Hematopoietic multipotent progenitor cell treated with erythropoietin and hydrocortisone succinate and interleukin-3 and kit ligand, for 8 days (in vitro differentiated cells): Measurements from ENCODE around the gene MMP3.

Source experiments
- DNase-seq: peaks from one replicate; pipeline ENCODE4 v3.0.0-alpha.2; 2015

The MMP3 gene

GRCh38 chr11:102831489-102832440 is 11.6 kb downstream of the MMP3 start:
- DNase-seq, result peak; percentile 14

- DNase-seq, result no peak
Observed at GRCh38 chr11:102831128-102831488, 12.3 kb downstream of the MMP3 start.

DNA sequence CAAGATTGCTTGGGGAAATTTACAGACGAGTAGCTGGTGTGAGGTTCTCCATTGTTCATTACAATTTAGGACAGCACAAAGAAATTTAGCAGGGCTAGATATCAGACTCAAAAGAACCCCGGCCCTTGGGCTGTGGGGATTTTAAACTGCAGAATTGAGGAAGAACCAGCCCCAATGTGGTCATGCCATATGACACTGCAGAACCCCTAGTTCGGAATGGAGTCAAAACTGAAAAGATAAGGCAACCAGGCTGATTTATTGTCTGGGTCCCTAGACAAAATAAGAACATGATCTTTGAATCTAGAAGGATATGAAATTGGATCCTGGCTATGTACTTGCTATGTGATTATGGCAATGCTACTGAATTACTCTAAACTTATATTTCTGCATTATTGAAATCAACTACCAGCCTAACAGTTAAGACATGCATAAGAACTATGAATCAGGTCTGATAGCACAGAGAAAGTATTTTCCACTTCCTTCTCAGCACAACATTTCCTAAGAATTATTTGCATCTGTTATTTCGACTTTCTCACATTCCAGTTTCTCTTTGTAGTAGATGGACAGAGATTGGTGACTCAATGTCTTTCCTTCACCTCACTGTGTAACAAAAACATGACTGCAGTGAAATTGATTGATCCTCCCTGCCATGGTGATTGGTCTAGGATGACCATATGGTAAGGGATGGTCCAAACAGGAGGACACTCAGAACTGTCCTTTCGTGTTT is 13.2 kb downstream of the MMP3 start:
- DNase-seq, result no peak

DNA sequence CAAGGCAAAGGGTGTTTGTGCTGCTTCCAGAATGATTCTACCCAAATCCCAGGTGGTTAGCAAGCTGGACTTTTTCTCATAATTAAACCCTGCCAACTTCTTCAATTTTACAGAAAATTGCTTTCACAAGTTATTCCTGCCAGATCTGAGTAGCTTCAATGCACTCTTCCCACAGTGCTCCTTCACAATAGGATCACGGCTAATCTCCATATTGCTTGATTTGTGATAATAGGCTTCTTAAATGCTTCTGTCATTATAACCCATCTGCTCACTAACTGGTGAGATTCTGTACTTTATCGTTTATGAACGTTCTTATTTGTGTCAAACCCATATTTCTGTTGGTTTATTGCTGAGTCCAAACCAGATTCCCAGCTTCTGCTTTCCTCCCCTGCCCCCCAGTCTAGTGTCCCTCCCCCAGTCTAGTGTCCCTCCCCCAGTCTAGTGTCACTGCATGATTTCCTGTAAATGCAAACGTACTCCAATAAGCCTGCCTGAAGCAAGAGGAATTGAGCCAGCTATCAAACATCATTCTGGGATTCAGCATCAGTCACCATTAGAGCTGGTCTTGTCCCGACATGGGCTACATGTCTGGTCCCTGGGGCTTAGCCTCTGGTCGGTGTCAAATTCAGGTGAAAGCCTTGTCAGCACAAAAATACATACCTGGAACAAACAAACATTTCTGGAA is 14.0 kb downstream of the MMP3 start:
- no peak for DNase-seq

DNA sequence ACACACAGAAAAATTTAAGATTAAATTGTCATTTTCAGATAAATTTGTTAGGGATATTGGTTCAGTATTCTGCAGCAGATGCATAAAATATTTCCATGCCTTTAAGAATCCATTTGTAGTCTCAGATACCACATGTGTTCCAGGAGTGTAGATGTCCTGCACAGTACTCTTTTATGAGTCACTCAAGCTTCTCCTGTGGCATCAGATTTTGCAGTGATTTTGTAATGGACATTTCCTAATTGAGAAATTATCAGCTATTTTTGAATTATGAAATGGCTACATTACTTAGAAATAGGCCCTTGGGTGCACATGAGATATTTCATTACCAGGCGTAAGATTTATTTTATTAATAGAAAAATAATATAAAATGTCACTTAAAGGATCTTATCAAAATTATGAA is 18.9 kb downstream of the MMP3 start:
- DNase-seq, result no peak

- no peak for DNase-seq
Observed at GRCh38 chr11:102819491-102819890, 23.9 kb downstream of the MMP3 start.

DNA sequence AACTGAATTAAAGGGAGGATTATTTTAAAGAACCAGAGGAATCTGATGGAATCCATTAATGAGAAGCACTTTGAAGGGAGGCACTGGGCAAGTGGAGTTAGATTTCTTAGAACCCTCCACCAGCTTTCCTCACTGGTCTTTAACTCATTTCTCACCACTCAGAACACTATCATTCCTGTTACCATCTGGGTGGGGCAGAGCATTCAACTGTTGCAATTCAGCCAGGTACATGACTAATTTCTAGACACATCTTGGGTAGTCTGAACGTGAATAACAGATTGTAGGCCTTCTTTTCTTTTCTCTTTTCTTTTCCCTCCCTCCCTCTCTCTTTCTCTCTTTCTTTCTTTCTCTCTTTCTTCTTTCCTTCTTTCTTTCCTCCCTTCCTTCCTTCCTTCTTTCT is 29.9 kb downstream of the MMP3 start:
- DNase-seq, result no peak

GRCh38 chr11:102812188-102812587 is 31.2 kb downstream of the MMP3 start:
- no peak for DNase-seq

DNA sequence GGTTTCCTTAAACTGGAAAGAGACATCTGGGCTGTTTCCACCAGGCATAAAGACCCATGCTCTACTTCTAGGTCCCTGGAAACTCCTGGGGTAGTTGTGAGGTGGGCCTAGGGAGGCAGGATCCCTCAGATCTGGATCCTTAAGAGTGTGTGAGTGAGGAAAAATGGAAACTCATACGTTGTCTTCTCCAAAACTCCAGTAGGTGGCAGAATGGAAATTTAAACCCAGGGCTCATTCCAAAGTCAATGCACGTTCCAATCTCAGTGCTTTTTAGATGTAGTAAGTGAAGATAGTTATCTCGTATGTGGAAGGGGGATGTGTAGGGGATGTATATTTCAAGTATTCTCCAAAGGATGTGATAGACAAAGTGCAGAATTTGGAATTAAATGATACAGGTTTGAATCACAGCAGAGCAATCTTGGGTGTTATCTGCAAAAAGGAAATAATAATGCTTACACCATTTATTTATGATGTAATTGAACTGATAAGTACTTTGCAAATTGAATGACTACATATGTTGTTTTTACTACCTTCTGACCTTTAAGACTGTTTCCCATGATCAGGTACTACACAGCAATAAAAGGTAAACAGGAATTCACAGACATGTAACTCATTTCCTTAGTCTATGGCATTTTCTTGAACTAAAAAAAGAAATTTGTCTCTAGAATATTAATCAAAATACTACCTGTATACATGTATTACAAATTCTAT is 32.3 kb downstream of the MMP3 start:
- no peak for DNase-seq

GRCh38 chr11:102809971-102810370 is 33.4 kb downstream of the MMP3 start:
- DNase-seq, result peak; percentile 79

- DNase-seq, result peak; percentile 51
Observed at GRCh38 chr11:102807921-102808320, 35.5 kb downstream of the MMP3 start.

DNA sequence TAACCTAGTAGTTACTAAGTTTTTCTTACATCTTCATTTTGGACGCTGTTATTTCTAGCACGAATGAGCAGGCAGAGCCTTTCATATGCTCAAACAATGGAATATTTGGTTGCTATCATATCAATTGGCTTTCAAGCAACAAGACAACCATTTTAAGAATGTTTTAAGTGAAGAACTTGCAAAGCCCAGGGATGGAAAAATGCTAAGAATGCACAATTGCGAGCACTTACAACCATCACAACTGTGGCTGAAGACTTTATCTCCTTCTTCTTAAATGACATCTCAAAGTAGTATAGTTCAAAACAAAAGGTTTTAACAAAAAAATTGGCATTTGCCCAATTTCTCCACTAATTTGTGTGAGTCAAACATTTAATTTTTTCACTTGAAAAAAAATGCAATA is 37.1 kb downstream of the MMP3 start:
- DNase-seq, result no peak

DNA sequence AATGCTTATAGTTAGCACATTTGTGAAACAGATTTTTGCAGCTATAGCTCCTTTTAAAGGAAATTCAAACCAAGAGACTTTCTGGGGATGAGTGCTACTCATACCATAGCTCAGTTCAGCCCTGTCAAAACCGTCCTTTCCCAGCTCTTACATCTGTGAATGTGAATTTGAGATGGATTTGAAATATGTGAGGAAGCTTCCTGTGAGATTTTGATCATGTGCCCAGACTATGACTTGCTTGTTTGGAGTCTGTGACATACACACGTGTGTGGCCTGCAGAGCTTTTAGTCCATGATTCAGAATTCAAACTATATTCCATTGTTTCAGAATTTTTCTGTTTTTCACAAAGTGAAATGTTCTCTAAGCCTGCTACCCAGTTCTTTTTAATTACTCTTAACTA is 41.1 kb downstream of the MMP3 start:
- no peak for DNase-seq

DNA sequence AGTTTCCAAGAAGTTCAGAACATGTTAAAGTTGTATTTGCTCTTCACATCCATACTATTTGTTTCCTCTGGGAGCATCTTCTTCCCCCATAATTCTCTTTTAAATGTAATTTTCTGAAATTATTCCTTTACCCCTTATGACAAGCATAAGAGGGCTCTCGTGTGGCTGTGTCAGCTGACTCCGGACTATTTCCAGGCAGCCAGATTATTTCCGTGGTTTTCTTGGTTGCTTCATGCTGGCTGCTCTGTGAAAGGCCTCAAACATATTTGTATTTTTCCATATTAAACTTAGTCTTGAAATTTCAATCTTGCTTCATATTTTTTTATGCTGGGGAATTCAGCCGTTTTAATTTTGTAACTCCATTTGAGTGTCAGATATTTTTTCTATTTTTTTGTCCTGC is 42.6 kb downstream of the MMP3 start:
- DNase-seq, result no peak

GRCh38 chr11:102799681-102800340 is 43.6 kb downstream of the MMP3 start:
- DNase-seq, result no peak

DNA sequence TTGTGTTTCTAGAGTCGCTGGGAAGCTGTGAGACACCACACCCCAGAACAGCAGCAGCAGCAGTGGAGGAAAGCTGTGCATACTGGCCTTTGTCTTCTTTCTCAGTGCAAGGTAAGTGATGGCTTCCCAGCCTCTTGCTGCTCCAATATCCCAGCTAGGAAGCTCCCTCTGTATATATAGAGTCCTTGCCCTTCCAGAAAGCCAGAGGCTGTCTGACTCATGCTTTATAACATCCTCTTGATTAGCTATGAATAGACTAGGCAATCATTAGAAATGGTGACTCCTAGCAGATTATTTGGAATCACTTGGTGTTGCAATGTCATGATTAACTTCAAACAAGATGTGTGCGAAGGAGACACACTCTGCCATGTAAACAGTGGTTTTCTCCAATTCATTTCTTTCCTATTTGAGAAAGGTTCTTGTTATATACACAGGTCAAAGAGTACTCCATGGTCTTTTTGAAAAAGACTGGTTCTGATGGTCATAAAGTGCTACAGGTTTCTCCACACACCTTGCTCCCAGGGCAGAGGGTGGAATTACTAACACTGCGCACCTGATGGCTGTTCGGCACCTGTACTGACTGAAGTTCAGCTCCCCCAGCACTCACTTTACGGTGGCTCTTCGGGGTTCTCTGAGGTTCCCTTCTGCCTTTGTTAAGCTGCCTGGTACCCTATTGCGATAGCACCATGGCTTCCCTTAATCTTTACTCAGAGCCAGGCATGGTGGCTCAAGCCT is 45.2 kb downstream of the MMP3 start, which contains the start of gene MMP1:
Gene MMP1 (minus strand): TSS at position 149 of the 735 bp plus-strand sequence. CDS start 68 bp downstream, at position 81.
- DNase-seq, result no peak

DNA sequence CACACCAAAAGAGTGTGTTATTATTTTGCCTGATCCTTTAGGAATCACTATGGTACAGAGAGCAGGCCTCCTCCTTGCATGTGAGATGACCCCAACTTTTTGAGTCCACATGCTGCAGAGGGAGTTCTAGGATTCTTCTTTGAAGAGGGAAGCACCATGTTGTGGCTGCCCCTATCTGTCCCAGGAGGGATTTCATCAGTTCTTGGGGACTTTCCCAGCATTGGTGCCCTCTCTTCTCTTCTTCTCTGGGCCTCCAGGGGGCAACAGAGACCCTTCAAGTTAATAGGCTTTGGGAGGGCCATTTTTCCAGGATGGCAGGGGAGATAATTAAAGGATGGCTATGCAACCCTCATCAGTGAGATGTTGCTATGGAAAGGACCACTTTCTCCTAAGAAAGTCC is 49.0 kb downstream of the MMP3 start:
- DNase-seq, result peak; percentile 57

DNA sequence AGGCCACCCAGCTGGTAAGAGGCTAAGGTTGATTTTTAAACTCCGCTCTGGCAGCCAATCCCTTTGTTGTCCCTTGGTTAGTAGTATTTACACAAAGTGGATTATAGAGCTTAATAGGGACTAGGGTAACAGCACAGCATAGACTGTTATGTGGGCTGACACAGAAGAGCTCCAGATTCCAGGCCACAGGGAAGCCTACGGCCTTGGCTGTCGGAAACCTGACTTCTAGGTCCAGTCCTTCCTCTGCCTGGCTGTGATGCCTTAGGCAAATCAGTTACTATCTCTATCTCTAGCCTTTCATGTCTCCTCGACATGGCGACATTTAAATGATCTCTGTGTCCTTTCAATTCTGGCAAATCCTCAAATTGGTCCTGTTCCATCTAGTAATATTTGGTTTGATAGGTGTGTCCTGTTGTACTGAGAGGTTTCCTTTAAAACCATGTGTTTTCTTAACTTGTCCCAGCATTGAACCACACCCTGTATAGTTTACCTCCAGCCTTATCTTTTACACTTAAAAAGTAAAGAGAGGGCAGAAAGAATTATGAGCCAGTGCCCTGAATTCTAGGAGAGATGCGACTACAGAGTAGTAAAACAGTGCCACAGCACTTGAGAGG is 49.6 kb downstream of the MMP3 start:
- DNase-seq, result no peak

GRCh38 chr11:102792604-102793003 is 50.8 kb downstream of the MMP3 start:
- no peak for DNase-seq

DNA sequence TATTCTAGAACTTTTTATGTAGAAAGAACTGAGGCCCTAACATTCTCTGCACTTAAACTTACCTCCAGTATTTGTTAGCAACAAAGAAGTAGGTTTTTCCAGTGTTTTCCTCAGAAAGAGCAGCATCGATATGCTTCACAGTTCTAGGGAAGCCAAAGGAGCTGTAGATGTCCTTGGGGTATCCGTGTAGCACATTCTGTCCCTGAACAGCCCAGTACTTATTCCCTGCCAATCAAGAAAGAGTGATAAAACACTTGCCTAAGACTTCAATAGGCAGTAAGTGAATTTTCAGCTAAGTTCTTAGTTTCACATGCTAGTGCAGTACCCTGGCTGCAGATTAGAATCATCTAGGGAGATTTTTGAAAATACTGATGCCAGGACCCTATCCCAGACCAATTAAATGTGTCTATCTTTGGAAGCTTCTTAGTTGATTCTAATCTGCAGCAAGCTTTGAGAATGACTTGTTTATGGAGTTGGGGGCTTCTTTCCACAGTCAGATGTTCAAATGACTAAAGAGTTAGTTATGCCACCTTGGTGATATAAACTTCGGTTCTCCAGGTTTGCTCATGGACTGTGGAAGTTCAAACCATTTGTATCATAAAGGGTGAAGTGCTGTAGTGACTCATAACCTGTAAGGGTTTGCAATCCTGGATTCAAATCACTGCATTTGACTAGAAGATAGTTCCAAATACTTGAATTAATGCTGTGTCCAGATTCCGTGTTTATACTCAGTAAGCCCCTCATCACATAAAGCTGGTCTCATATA is 52.0 kb downstream of the MMP3 start:
- DNase-seq, result no peak
